HG02571 (cell line): ENCODE results near the gene DHX29.

Experiments used
- ATAC-seq: cut with Tn5 transposase; IDR thresholded peaks from one replicate; pipeline ENCODE4 v1.9.1; 2021; ENCODE audit warnings: mild to moderate bottlenecking, moderate library complexity; ENCODE audit not compliant: unreplicated experiment

Gene DHX29

GRCh38 chr5:55211184-55211874 lies 96.2 kb downstream of the DHX29 start:
- no peak for ATAC-seq
